Stomach (tissue), 4 donors: Measurements from ENCODE around the gene ITGAE.

Source experiments
- POLR2A ChIP-seq, 4 donors: fragments of 450-650 bp; IDR thresholded peaks; one replicate each; pipeline ENCODE4 v1.6.1; 2016; ENCODE audit warnings: antibody characterized with exemption in 4 of 4, control low read depth in 2 of 4, mild to moderate bottlenecking in 1 of 4, moderate library complexity in 1 of 4
- POLR2AphosphoS5 ChIP-seq, 3 donors: sonication (generic); formaldehyde crosslinking; IDR thresholded peaks; one replicate each; pipeline ENCODE4 v1.6.1; 2016; ENCODE audit warnings: antibody characterized with exemption in 3 of 3
- TF ChIP-seq, protein P1 (sequence below), 7 experiments: fragments of 450-650 bp in 4 of 7; fragments of 200-600 bp in 3 of 7; sonication (generic) in 3 of 7; IDR thresholded peaks; one replicate each; pipeline ENCODE4 v1.5.1; 2016 to 2019; ENCODE audit warnings: antibody characterized with exemption in 7 of 7, control low read depth in 2 of 7, mild to moderate bottlenecking in 1 of 7

DNA sequence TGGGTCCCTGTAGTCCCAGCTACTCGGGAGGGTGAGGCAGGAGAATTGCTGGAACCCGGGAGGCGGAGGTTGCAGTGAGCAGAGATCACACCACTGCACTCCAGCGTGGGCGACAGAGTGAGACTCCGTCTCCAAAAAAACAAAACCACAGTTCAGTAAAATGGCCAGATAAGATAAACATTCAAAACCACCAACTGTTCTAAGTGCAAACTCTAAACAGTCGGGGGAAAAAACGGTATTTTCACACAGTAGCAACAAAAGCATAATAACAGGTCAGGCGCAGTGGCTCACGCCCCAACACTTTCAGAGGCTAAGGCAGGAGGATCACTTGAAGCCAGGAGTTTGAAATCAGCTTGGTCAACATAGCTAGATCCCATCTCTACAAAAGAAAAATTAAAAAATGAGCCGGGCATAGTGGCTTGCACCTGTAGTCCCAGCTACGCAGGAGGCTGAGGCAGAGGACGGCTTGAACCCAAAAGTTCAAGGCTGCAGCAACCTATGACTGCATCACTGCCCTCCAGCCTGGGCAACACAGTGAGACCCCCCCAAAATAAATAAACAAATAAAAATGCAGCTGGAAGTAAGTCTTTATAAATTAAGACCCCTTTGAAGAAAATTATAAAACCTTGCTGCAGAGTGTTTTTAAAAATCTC is 88.1 kb downstream of the ITGAE start:
- TF ChIP-seq POLR2AphosphoS5 (IDR thresholded peaks at IDR 0.05) (no peak), POLR2A (IDR thresholded peaks at IDR 0.05) (no peak)
- TF ChIP-seq, protein P1, sequence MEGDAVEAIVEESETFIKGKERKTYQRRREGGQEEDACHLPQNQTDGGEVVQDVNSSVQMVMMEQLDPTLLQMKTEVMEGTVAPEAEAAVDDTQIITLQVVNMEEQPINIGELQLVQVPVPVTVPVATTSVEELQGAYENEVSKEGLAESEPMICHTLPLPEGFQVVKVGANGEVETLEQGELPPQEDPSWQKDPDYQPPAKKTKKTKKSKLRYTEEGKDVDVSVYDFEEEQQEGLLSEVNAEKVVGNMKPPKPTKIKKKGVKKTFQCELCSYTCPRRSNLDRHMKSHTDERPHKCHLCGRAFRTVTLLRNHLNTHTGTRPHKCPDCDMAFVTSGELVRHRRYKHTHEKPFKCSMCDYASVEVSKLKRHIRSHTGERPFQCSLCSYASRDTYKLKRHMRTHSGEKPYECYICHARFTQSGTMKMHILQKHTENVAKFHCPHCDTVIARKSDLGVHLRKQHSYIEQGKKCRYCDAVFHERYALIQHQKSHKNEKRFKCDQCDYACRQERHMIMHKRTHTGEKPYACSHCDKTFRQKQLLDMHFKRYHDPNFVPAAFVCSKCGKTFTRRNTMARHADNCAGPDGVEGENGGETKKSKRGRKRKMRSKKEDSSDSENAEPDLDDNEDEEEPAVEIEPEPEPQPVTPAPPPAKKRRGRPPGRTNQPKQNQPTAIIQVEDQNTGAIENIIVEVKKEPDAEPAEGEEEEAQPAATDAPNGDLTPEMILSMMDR (IDR thresholded peaks at IDR 0.05), result no peak
